Heart right ventricle (tissue), 16 donors: ENCODE results near the gene PF4V1. TPM values are rescaled to one million over a fixed set of nuclear protein-coding genes. Genes with fewer than 3 reads are reported as not detected.
A peak's percentile ranks its signal among the peaks of the same experiment; 100 is the strongest.

Experiments
- ATAC-seq, 8 donors: fragments of 200-7000 bp; cut with Tn5 transposase; one replicate each; pipeline ENCODE4 v1.9.1; 2020; ENCODE audit warnings: mild to moderate bottlenecking in 8 of 8, moderate library complexity in 8 of 8, moderate number of reproducible peaks in 1 of 8
- DNase-seq, 2 donors: peaks; one replicate each; pipeline ENCODE4 v3.0.0-alpha.2; 2020
- H3K27ac ChIP-seq, 10 donors: fragments of 200-600 bp; sonication (generic) in 2 of 10; one replicate each; pipeline versions ENCODE4 v1.5.0 to v1.8.0; 2020 to 2022; ENCODE audit warnings: mild to moderate bottlenecking in 3 of 10
- H3K27me3 ChIP-seq, 7 donors: fragments of 200-600 bp; one replicate each; pipeline ENCODE4 v1.8.0; 2021 to 2022; ENCODE audit warnings: mild to moderate bottlenecking in 2 of 7
- H3K36me3 ChIP-seq, 9 donors: fragments of 200-600 bp; sonication (generic) in 1 of 9; one replicate each; pipeline versions ENCODE4 v1.5.0 to v1.8.0; 2020 to 2022; ENCODE audit warnings: mild to moderate bottlenecking in 2 of 9
- H3K4me1 ChIP-seq, 9 donors: fragments of 200-600 bp; sonication (generic) in 1 of 9; one replicate each; pipeline versions ENCODE4 v1.5.0 to v1.8.0; 2020 to 2022; ENCODE audit warnings: mild to moderate bottlenecking in 4 of 9
- H3K4me3 ChIP-seq, 10 donors: fragments of 200-600 bp; sonication (generic) in 2 of 10; one replicate each; pipeline versions ENCODE4 v1.5.0 to v1.8.0; 2020 to 2022; ENCODE audit warnings: mild to moderate bottlenecking in 7 of 10, moderate library complexity in 2 of 10
- H3K9me3 ChIP-seq, 11 donors: fragments of 200-600 bp in 10 of 11; sonication (generic) in 2 of 11; one replicate each; pipeline versions ENCODE4 v1.5.0 to v1.8.0; 2013 to 2022; ENCODE audit warnings: mild to moderate bottlenecking in 2 of 11, control low read depth in 1 of 11, moderate library complexity in 1 of 11
- WGBS, 2 donors: extraction: QIAGEN DNeasy Blood & Tissue Kit; methylation state at CpG; one replicate each; pipeline ENCODE4 v1.1.7; 2013; ENCODE audit warnings: inconsistent platforms in 1 of 2; 5-methylcytosine and 5-hydroxymethylcytosine counted together
- intact Hi-C, 10 donors: fragments of 100-400 bp; cut with DNase I; formaldehyde crosslinking; loops; one replicate each; pipeline versions ENCODE4 v1.11.1 to v1.14.2; 2022
- polyA plus RNA-seq, 2 donors: library from polyadenylated mRNA; stranded (reverse); fragments of 200-250 nt; gene quantifications; one replicate each; pipeline ENCODE4 v1.2.3, GENCODE V29; 2013
- total RNA-seq, 10 donors: library from RNA; stranded (reverse); fragmentation: NEBNext Ultra II Directional in 3 of 10; extraction: Animal tissue kit (Norgen Biotek cat#: 25700) in 3 of 10; gene quantifications; one replicate each; pipeline versions ENCODE4 v1.2.1 to v1.2.4, GENCODE V29; 2021 to 2023
- TF ChIP-seq, protein P1 (sequence below), 9 donors: fragments of 200-600 bp; sonication (generic) in 2 of 9; IDR thresholded peaks; one replicate each; pipeline versions ENCODE4 v1.5.0 to v1.8.0; 2021 to 2022; ENCODE audit warnings: antibody characterized with exemption in 9 of 9, mild to moderate bottlenecking in 5 of 9, moderate library complexity in 1 of 9
- donor health status: Arrhythmogenic right ventricular cardiomyopathy.
- donor health status: ischemic (EF 13 %, LVEDD 7.1; RV severe dilation, severe dysfunction).
- donor health status: healthy with polysubstance abuse.
- donor health status: DM: no; HTN: yes; CAD: no.
- donor health status: DM: no; HTN: no; CAD: no.
- donor health status: ischemic (EF 25% LVEDD 6.9; RV normal size, moderate dysfunction).
- donor health status: ischemic (EF 25% LVEDD 5.7; RV mildly dilated, moderate dysfunction).
- donor health status: healthy.
- donor health status: DM: yes; HTN: yes; CAD: no.
- donor health status: Ischemic cardiomyopathy.
- donor health status: ischemic (EF 35%, LVEDD 5.7; RV mildly dilated, moderate dysfunction).
- donor health status: nonischemic (EF 11% LVEDD 7.7; RV severe dilation, severe dysfunction).
- donor health status: DM: yes; HTN: yes; CAD: no.
- donor health status: PGD.
- donor health status: ischemic (EF 29% LVEDD 5.4; RV normal size, mild dysfunction).
- donor health status: nonischemic (EF 23%, LVEDD 6.1; RV moderate dilation, normal function).

The PF4V1 gene
- total and polyA plus RNA-seq, 12 donors: not detected

DNA sequence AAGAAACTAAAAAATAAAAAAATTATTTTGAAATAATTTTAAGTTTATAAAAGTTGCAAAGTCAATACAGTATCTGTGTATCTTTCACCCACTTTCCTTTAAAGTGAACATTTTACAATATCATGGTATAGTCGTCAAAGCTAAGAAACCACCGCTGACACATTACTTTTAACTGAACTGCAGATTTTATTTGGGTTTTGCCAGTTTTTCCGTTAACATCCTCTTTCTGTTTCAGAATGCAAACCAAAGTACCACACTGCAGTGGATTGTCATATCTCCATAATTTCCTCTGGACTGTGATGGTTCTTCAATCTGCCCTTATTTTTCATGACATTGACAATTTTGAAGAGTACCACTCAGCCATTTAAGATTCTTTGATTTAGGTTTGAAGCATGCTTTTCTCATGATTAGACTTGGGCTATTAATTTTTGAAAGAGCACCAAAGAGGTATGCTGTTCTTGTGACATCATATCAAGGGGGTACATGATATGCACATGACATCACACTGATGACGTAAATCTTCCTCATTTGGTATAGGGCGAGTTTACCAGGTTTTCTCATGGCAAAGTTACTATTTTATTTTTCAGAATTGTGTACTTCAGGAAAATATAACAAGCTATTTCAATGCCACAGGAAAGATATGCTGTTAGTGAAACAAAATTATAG is 12.5 kb downstream of the PF4V1 start:
- no peak for ATAC-seq
- intact Hi-C loops: loop anchor here in 4 of 10 donors (10.0 kb wide), 2 partner anchors 101 to 131 kb away; no protein-coding TSS in a partner anchor
- H3K27ac ChIP-seq: no peak overlapping the region

DNA sequence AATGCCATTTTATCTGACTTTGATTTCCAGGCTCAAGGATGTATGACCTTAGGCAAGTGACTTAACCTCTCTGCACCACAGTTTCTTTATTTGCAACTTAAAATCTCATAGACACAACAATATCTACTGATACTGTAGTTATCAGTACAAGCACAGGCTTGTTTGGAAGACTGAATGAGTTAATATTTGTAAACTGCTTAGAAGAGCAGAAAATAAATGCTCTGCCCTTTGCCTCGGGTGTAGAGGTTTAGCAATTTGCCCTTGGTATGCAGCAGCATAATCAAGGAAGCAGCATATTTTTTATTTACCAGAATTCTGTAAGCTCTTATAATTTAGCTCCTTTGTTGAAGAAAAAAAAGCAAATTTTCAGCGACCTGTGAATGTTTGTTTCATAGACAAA is 13.2 kb downstream of the PF4V1 start:
- Histone ChIP-seq H3K9me3 (no peaks in the 10 kb centered on the region), H3K27ac (no peak overlapping the region), H3K4me3 (no peak overlapping the region), H3K4me1 (peaks cover 0 to 23% (median 11%) of the 10 kb centered on the region in 9 donors), H3K36me3 (no peaks in the 10 kb centered on the region), H3K27me3 (peaks cover 0 to 19% (median 5%) of the 10 kb centered on the region in 7 donors)
- 47 to 53% methylated on average over 2 of the region's 2 CpGs for WGBS, 2 donors
- ATAC-seq (no peak), DNase-seq (no peak)
- intact Hi-C loops: loop anchor here in 4 of 10 donors (10.0 kb wide), 2 partner anchors 101 to 131 kb away; no protein-coding TSS in a partner anchor
- TF ChIP-seq, protein P1, sequence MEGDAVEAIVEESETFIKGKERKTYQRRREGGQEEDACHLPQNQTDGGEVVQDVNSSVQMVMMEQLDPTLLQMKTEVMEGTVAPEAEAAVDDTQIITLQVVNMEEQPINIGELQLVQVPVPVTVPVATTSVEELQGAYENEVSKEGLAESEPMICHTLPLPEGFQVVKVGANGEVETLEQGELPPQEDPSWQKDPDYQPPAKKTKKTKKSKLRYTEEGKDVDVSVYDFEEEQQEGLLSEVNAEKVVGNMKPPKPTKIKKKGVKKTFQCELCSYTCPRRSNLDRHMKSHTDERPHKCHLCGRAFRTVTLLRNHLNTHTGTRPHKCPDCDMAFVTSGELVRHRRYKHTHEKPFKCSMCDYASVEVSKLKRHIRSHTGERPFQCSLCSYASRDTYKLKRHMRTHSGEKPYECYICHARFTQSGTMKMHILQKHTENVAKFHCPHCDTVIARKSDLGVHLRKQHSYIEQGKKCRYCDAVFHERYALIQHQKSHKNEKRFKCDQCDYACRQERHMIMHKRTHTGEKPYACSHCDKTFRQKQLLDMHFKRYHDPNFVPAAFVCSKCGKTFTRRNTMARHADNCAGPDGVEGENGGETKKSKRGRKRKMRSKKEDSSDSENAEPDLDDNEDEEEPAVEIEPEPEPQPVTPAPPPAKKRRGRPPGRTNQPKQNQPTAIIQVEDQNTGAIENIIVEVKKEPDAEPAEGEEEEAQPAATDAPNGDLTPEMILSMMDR (IDR thresholded peaks at IDR 0.05): no peak

More for the DNA sequence above, 12.5 kb downstream of the PF4V1 start:
- Histone ChIP-seq H3K4me1 (peaks cover 0 to 23% (median 11%) of the 10 kb centered on the region in 9 donors), H3K4me3 (no peak overlapping the region), H3K36me3 (no peaks in the 10 kb centered on the region), H3K9me3 (no peaks in the 10 kb centered on the region), H3K27me3 (peaks cover 0 to 19% (median 5%) of the 10 kb centered on the region in 7 donors)
- WGBS, 2 donors: 71 to 76% methylated on average over 5 of the region's 5 CpGs
- DNase-seq: no peak
- TF ChIP-seq, protein P1 (IDR thresholded peaks at IDR 0.05): no peak

GRCh38 chr4:73867783-73868182 is 14.7 kb downstream of the PF4V1 start:
- intact Hi-C loops: loop anchor here in 4 of 10 donors (10.0 kb wide), 2 partner anchors 103 to 133 kb away; no protein-coding TSS in a partner anchor
- Histone ChIP-seq H3K4me1 (peaks cover 0 to 23% (median 12%) of the 10 kb centered on the region in 9 donors), H3K36me3 (no peaks in the 10 kb centered on the region), H3K27me3 (peaks cover 0 to 19% (median 5%) of the 10 kb centered on the region in 7 donors), H3K9me3 (no peaks in the 10 kb centered on the region), H3K4me3 (no peak overlapping the region), H3K27ac (no peak overlapping the region)
- ATAC-seq (no peak), DNase-seq (no peak)
- 87 to 92% methylated on average over 3 of the region's 3 CpGs for WGBS, 2 donors
- TF ChIP-seq, protein P1 (IDR thresholded peaks at IDR 0.05): no peak

- WGBS, 2 donors: 25 to 30% methylated on average over 16 of the region's 16 CpGs
- Histone ChIP-seq H3K4me3 (peak overlapping the region; percentile 36 to 75 (median 62)), H3K36me3 (no peaks in the 10 kb centered on the region), H3K27me3 (peaks cover 0 to 19% (median 5%) of the 10 kb centered on the region in 7 donors), H3K27ac (peak overlapping the region in 8 of 10 donors; percentile 28 to 91 (median 64)), H3K9me3 (no peaks in the 10 kb centered on the region), H3K4me1 (peaks cover 0 to 24% (median 12%) of the 10 kb centered on the region in 9 donors)
- TF ChIP-seq, protein P1 (IDR thresholded peaks at IDR 0.05): no peak
- intact Hi-C loops: loop anchor here in 4 of 10 donors (10.0 kb wide), 2 partner anchors 104 to 134 kb away; no protein-coding TSS in a partner anchor
- DNase-seq: no peak
- peak in 6 of 8 donors; percentile 16 to 58 (median 50) for ATAC-seq
Measured at GRCh38 chr4:73868206-73869129, 15.4 kb downstream of the PF4V1 start.
